GM20000 (cell line): ENCODE results near the gene TIMP2.
A peak's percentile ranks its signal among the peaks of the same experiment; 100 is the strongest.
"Not testable (repeated sequence)": the region's sequence is repeated elsewhere in the genome, so short reads cannot be mapped to it uniquely, and the experiment has no call there.

Experiments used
- DNase-seq: peaks from one replicate; pipeline ENCODE4 v3.0.0; 2012; ENCODE audit warnings: low spot score
- TF ChIP-seq, protein P1 (sequence below): IDR thresholded peaks from 2 replicates; pipeline ENCODE4 v1.5.1; 2012; ENCODE audit warnings: mild to moderate bottlenecking, control low read depth; ENCODE audit errors: extremely low read depth, missing control alignments

The TIMP2 gene

DNA sequence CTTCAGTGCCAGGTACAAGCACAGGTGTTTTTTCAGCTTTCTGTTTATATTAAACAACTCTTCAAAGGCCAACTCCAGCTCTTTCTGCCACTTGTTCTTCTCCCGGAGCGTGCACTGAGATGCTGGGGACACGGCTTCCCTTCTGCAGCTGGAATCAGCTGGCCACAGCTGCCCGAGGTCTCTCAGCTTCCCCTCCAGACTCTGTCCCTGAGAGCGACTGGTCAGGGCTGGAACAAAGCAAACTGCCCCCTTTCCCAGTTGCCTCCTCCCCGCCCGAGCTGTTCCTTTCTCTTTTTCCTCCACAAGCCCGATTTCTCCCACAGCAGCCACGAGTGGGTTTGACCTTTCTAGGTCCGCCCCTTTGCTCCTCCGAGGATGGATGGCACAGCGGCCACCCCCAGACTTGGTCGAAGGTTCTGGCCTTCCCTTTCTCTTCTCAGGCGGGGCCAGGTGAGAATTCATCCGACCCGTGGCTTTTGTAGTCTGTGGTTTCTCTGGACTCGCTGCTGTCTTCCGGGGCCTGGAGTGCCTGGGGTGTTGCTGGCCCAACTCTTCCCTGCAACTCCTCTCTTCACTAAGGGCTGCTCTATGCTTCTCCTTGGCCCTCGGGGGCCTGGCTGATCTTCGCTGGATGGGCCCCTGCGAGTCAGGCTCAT, 33.7 kb downstream of the TIMP2 start:
- TF ChIP-seq, protein P1, sequence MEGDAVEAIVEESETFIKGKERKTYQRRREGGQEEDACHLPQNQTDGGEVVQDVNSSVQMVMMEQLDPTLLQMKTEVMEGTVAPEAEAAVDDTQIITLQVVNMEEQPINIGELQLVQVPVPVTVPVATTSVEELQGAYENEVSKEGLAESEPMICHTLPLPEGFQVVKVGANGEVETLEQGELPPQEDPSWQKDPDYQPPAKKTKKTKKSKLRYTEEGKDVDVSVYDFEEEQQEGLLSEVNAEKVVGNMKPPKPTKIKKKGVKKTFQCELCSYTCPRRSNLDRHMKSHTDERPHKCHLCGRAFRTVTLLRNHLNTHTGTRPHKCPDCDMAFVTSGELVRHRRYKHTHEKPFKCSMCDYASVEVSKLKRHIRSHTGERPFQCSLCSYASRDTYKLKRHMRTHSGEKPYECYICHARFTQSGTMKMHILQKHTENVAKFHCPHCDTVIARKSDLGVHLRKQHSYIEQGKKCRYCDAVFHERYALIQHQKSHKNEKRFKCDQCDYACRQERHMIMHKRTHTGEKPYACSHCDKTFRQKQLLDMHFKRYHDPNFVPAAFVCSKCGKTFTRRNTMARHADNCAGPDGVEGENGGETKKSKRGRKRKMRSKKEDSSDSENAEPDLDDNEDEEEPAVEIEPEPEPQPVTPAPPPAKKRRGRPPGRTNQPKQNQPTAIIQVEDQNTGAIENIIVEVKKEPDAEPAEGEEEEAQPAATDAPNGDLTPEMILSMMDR, result no peak
- DNase-seq, result no peak

DNA sequence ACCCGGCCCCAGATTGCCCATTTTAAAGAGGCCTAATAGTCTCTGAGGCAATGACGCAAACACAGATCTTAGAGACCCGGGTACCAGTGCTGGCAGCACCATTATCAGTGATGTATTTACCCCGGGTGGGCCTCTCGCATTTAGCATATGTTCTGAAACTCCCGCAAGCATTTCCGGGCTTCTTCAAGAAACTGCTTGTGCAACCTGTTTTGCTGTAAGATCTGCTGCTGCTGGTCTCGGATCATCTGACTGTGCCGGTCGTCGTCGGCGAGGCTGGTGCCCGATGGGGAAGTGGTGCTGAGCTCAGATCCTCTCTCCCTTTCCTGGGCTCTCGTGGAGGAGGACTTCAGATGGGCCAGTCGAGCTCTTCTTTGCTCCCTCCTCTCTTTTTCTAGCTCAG, 34.7 kb downstream of the TIMP2 start:
- peak; percentile 70 for DNase-seq
- TF ChIP-seq, protein P1, result no peak

DNA sequence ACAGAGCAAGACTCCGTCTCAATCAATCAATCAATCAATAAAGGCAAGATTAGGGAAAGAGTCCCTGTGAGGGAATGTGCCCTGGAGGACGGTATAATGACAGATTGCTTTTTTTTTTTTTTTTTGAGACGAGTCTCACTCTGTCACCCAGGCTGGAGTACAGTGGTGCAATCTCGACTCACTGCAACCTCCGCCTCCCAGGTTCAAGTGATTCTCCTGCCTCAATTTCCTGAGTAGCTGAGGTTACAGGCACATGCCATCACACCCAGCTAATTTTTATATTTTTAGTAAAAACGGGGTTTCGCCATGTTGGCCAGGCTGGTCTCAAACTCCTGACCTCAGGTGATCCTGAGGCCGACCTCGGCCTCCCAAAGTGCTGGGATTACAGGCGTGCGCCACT, 35.1 kb downstream of the TIMP2 start:
- DNase-seq, result not testable (repeated sequence)

DNA sequence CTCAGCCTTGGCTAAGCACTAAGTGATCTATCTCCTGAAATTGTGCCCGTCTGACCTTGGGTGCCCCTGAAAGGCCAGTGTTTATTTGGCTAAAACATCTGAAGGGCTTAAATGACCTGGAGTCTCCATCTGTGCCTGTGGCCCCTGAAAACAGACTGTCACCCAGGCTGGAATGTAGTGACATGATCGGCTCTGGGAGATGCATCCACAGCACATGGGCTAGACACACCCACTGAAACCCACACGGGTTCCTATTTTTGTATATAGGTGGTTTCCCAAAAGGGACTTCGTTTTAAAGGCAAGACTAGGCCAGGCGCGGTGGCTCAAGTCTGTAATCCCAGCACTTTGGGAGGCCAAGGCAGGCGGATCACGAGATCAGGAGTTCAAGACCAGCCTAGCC, 35.7 kb downstream of the TIMP2 start:
- peak; percentile 73 for DNase-seq
- TF ChIP-seq, protein P1, result no peak

DNA sequence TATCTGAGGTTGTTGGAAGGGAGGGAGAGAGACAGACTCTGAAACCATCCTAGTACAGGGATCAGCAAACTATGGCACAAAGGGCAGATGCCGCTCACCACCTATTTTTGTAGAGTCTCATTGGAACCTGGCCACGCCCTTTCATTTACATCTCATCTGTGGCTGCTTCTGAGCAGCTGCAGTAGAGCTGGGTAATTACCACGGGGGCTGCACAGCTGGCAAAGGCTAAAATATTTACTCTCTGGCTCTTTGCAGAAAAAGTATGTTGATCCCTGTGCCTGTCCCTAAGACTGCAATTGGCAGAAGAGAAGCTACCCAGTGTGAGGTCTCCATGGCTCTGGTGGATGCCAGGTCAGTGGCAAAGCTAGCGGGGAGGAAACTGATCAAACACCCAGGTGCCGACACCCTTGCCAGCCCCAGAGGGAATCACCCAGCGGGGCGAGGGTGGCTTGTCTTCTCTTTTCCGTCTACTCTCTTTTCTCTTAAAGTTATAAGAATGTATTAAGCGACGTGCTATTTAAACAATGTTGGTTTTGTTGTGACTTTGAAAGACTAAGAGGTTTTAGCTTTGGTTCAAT, 36.2 kb downstream of the TIMP2 start:
- DNase-seq, result no peak
- TF ChIP-seq, protein P1, result no peak

DNA sequence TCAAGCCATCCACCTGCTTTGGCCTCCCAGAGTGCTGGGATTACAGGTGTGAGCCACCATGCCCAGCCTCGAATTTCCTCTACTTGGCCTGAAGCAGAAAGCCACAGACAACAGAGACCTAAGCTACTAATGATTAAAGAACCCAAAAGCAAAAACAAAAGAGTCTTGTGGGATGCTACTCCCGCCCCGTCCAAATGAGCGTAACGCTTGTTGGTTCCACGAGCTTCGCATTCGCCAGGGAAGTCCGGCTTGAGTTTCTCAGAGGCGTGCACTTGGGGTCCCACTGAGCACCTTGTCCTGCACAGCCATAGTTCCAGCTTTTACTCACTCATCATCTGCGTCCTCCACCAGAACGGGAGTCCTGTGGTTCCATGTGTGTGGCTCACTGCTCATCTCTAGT, 38.2 kb downstream of the TIMP2 start:
- DNase-seq, result no peak
- TF ChIP-seq, protein P1, result no peak

DNA sequence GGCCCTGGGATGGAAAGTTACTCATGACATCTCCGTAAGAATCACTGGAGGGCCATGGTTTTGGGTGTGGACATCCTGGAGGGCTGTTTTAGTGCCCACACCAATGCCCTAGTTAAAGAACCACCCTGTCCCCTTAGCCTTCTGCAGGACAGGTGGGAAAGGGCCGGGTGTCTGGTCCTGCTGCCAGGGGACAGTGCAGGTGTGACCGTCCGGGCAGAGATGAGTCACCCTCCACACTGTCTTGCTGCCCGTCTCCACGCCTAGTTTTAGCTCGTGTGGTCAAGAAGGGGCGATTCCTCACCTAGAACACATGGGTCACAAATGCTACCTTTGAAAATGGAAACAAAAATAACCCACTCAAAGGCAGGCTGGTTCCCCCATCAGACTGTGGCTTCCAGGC, 39.2 kb downstream of the TIMP2 start:
- no peak for DNase-seq
- TF ChIP-seq, protein P1, result no peak
